DOHH2 (cell line): ENCODE results near the gene ARIH2.

Experiments used
- EZH2phosphoT487 ChIP-seq: fragments of 200-600 bp; sonication (generic); IDR thresholded peaks from 2 replicates; pipeline ENCODE4 v1.6.1; 2017; ENCODE audit warnings: borderline replicate concordance, mild to moderate bottlenecking, antibody characterized with exemption, low read length, moderate library complexity, mixed read lengths
- TF ChIP-seq, protein P1 (sequence below): fragments of 200-600 bp; sonication (generic); IDR thresholded peaks from one replicate; pipeline ENCODE4 v1.5.1; 2014; ENCODE audit warnings: antibody characterized with exemption, mild to moderate bottlenecking, low read depth, low read length; ENCODE audit not compliant: poor library complexity, severe bottlenecking

DNA sequence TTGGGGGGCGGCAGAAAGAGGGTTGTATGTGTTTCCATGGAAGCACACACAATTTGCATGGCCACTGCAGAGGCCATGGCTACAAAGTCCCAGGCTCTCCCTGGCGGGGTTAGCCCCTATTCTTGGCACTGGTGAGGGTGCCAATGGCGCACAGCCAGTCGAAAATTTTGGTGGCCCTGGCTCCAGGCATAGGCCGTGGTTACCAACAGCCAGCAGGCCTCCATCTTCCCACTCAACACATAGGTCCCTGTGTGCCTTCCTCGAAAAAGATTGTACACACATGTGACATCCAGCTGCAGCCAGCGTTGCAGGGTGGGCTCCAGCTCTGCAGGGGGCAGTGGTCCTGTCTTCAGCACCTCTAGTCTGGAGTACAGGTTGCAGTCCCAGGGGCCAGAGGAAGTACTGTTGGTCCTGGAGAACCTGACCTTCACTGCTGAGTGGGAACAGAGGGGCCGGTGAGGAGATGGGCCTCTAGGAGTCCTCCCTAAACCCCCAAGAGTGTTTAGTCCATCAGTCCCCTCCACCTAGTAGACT, 78.5 kb downstream of the ARIH2 start:
- no peak for TF ChIP-seq EZH2phosphoT487
- TF ChIP-seq, protein P1, sequence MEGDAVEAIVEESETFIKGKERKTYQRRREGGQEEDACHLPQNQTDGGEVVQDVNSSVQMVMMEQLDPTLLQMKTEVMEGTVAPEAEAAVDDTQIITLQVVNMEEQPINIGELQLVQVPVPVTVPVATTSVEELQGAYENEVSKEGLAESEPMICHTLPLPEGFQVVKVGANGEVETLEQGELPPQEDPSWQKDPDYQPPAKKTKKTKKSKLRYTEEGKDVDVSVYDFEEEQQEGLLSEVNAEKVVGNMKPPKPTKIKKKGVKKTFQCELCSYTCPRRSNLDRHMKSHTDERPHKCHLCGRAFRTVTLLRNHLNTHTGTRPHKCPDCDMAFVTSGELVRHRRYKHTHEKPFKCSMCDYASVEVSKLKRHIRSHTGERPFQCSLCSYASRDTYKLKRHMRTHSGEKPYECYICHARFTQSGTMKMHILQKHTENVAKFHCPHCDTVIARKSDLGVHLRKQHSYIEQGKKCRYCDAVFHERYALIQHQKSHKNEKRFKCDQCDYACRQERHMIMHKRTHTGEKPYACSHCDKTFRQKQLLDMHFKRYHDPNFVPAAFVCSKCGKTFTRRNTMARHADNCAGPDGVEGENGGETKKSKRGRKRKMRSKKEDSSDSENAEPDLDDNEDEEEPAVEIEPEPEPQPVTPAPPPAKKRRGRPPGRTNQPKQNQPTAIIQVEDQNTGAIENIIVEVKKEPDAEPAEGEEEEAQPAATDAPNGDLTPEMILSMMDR = no peak
